Measurements from ENCODE around the gene MYH10.

- TF ChIP-seq SUZ12 (IDR thresholded peaks at IDR 0.05; ENCODE audit: extremely low read depth, insufficient read depth, insufficient read length) (no peak), YY1 (IDR thresholded peaks at IDR 0.05; ENCODE audit: insufficient read depth, insufficient read length) (no peak)
These were observed 109.5 kb downstream of the MYH10 start for GRCh38 chr17:8520981-8521380.

Measured in NT2/D1 (cell line).